GM19468 (cell line): ENCODE measurements around the gene GPR160.

ENCODE experiments used
- ATAC-seq: cut with Tn5 transposase; IDR thresholded peaks from one replicate; pipeline ENCODE4 v1.9.1; 2021; ENCODE audit warnings: mild to moderate bottlenecking, moderate library complexity, moderate number of reproducible peaks; ENCODE audit not compliant: unreplicated experiment; ENCODE audit errors: extremely low read depth

GPR160 gene

GRCh38 chr3:170062068-170062467 lies 24.3 kb downstream of the GPR160 start:
- no peak for ATAC-seq

- ATAC-seq = no peak
Observed at GRCh38 chr3:170062769-170063168, 25.0 kb downstream of the GPR160 start.

- no peak for ATAC-seq
Observed at GRCh38 chr3:170063691-170064090, 25.9 kb downstream of the GPR160 start.

DNA sequence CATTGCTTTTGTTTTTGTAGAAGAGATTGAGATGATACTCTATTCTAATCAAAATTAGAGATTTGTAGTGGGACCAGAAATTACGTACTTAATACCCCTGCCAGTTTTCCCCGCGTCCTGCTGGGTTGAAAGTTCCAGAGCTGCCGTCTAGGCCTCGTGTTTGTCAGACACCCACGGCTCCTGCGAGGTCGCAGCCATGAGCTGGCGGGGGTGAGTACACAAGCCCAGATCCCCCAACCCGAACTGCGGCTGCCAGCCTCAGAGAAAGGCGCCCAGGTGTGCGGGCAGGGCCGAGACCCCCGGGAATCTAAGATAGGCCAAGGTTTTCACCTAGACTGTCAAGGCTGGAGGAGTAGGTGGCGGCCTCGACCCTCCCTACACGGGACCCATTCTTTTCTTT lies 26.3 kb downstream of the GPR160 start:
- ATAC-seq = no peak

GRCh38 chr3:170075441-170076091 lies 37.8 kb downstream of the GPR160 start:
- no peak for ATAC-seq

DNA sequence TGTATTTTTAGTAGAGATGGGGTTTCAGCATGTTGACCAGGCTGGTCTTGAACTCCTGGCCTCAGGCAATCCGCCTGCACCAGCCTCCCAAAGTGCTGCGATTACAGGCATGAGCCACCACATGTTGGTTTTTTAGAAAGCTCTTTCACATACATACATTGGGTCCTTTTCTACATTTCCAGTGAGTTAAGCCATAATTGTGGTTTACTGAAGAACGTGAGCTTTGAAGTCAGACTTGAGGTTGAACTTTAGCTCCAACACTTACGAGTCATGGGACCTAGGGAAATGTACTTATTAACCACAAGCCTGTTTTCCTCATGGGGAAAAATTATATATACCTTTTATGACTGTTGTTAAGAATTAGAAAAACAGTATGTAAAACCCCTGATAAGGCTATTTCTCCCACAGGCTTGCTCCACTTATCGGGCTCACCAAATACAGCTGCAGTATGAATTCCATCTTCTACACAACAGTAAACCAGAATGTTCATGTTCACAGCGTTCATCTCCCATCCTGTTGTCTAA lies 39.0 kb downstream of the GPR160 start:
- ATAC-seq = no peak

GRCh38 chr3:170077361-170077760 lies 39.6 kb downstream of the GPR160 start:
- ATAC-seq = no peak

DNA sequence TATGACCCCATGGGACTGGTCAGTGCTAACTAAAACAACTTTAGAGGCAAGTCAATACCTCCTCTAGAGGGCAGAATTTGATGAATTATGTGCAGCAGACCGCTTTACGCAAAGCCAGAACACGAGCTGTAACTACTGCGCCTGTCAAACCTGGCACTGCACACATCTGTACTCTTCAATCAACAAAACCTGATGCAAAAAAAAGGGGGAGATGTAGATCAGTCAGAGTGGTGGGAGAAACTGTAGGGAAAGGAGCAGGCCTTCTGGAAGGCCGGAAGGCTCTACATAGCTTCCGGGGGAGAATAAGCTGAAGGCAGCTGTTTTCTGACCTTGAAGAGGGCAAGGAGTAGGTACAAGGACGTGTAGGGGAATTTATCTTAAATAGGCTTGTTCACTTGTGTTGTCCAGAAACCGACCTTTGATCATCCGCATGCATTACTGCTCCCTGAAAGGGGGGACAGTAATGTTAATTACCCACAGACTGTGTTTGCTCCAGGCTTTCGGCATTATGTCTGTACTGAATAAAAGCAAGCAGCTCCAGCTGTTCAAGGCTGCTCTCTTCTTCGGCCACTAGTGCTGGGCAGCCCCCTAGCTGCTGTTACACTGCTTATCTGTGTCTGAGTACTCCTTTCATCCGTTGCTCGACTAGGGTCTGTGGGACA lies 41.0 kb downstream of the GPR160 start:
- no peak for ATAC-seq

GRCh38 chr3:170079536-170080165 lies 41.9 kb downstream of the GPR160 start:
- no peak for ATAC-seq

DNA sequence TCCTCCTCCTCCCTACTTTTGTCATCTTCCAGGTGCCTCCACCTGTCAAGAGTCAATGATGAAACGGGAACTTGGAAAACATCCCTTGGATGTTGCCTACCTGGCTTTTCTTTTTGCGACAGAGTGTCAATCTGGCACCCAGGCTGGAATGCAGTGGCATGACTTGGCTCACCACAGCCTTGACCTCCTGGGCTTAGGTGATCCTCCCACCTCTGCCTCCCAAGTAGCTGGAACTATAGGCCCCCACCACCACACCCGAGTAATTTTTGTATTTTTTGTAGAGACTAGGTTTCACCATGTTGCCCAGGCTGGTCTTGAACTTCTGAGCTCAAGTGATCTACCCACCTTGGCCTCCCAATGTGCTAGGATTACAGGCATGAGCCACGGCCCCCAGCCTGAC lies 42.8 kb downstream of the GPR160 start:
- no peak for ATAC-seq

- no peak for ATAC-seq
Observed at GRCh38 chr3:170081079-170081741, 43.4 kb downstream of the GPR160 start.

DNA sequence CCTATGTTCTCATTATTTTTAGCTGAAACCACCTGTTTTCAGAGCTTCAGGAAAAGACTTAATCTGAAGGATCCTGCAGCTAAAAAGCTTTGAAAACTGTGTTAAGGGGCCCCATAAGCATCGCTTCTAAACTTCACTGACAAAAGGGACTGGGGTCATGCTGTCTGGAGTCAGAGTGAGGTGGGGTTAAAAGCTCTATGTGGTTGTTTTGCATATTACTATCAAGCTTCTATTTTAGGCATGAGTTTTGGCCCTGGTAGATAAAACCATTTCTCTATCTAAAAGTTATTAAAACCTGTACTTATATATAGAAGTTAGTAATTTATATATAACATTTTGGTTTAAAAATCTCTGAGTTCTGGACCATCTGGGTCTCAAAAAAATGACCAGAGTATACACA lies 45.5 kb downstream of the GPR160 start:
- ATAC-seq = no peak

DNA sequence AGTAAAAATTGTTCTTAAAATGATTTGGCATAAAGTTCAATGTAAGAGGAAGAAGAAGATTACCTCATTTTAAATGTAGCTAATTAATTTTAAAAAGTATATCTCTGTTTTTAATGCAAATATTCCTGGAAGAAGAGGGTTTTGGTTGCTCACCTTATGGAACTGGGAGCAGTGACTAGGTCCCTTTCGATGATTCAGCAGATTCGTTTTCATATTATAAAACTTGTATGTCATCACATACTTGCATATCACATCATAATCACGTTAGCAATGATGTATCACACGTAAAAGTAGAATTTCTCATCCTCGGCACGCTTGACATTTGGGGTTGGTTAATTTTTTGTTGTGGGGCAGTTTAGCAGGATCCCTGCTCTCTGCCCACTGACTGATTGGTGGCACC lies 47.6 kb downstream of the GPR160 start:
- no peak for ATAC-seq

DNA sequence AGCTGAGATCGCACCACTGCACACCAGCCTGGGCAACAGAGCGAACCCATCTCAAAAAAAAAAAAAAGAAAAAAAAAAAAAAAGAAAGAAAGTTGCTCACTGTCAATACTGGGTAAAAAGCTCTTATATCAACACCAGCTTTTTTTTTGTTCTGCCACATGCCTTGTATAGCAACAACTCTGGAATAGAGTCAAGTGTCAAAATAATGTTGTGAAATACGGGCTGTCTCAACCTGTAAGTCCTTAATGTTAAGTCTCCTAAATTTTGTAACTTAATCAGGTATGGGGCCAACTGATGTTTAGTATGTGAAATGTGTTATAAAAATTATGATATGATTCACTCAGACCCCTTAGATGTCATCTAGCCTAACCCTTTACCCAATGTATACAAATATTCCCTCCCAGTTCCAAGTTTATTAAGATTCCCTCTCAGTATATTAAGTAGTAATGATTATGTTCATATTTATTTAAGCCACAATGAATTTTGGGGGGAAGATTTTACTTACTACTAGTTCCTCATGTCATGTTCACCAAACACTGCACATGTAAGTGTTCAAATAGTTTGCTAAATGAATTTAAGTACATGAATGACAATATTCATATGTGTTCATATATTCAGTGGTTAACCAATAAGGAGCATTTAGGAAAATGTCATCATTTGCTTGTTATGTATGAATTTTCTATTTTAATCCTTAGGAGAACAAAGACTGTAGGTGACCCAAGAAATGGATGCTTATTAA lies 52.2 kb downstream of the GPR160 start:
- no peak for ATAC-seq

GRCh38 chr3:170090601-170090981 lies 52.8 kb downstream of the GPR160 start:
- ATAC-seq = no peak

DNA sequence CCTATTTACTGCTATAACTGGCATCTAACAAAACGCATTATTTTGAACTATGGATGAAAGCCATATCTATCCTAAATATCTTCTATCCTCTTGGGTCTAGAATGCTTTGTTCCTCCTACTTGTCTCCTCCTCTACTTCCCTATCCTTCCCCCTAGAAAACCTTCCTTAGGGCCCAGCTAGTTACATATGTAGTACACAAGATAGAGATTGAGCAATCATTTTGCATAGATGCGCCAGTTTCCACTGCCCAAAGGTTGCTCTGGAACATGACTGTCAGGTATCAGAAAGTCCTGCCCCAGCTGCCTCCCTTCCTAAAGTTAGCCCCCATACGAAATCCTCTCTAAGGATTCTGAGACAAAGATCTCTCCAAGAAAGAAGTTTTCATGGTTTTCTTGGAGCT lies 55.1 kb downstream of the GPR160 start:
- ATAC-seq = no peak

GRCh38 chr3:170095771-170096170 lies 58.0 kb downstream of the GPR160 start:
- ATAC-seq = no peak

- ATAC-seq = no peak
Observed at GRCh38 chr3:170096342-170096741, 58.5 kb downstream of the GPR160 start.

- ATAC-seq = no peak
Observed at GRCh38 chr3:170098753-170099152, 61.0 kb downstream of the GPR160 start.

DNA sequence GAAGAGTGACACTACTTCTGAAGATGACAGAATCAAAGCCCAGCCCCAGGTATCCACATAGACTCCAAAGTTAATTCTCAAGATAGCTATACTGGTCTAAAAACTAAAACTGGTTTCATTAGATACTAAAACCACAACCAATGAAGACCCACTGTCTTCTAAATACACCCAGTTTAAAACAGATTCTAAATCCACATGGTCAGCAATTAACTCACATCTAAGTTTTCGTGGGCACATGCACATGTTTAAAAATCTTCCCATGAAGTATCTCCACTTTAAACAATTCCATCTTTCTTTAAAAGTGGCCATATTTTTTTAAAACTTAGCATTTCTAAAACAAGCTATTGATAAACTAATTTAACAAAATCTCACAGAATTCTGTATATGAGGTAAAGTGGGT lies 63.1 kb downstream of the GPR160 start:
- ATAC-seq = no peak
